ENCODE data around the gene PRKG2.

DNA sequence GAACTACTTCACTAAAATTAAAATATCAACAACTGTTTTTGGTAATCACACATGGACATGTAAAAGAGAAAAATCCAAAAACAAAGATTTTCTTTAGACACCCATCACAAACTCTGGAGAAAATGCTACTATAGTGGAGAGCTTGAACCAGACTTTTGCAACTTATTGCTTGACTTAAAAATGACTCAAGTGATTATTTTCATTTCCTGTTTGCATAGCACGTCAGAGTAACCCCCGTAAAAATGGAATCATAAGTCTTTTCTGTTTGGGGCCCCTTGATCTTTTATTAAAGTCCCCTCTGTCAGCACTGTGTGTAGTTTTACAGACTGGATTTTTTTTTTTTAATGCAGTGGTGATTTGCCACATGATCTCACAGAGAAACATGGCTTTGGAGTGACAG is 79.5 kb downstream of the PRKG2 start:
- TF ChIP-seq ZNF384 (IDR thresholded peaks at IDR 0.05; ENCODE audit: borderline replicate concordance, low read depth, low read length) = no peak
- TF ChIP-seq, protein P1, sequence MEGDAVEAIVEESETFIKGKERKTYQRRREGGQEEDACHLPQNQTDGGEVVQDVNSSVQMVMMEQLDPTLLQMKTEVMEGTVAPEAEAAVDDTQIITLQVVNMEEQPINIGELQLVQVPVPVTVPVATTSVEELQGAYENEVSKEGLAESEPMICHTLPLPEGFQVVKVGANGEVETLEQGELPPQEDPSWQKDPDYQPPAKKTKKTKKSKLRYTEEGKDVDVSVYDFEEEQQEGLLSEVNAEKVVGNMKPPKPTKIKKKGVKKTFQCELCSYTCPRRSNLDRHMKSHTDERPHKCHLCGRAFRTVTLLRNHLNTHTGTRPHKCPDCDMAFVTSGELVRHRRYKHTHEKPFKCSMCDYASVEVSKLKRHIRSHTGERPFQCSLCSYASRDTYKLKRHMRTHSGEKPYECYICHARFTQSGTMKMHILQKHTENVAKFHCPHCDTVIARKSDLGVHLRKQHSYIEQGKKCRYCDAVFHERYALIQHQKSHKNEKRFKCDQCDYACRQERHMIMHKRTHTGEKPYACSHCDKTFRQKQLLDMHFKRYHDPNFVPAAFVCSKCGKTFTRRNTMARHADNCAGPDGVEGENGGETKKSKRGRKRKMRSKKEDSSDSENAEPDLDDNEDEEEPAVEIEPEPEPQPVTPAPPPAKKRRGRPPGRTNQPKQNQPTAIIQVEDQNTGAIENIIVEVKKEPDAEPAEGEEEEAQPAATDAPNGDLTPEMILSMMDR (IDR thresholded peaks at IDR 0.05 in 2 of 3, conservative IDR thresholded peaks at IDR 0.05 in 1 of 3; ENCODE audit: control insufficient read depth in 2 of 3, extremely low read depth in 1 of 3, insufficient read depth in 1 of 3, low read depth in 3 of 3, low read length in 3 of 3) = no peak
- no peak for TF ChIP-seq BRCA1 (IDR thresholded peaks at IDR 0.05; ENCODE audit: low read depth, low read length)
- no peak for TF ChIP-seq EP300 (IDR thresholded peaks at IDR 0.05; ENCODE audit: borderline replicate concordance in 1 of 2, control insufficient read depth in 1 of 2, low read depth in 2 of 2, low read length in 2 of 2)
- TF ChIP-seq RB1 (IDR thresholded peaks at IDR 0.05; ENCODE audit: borderline replicate concordance) = no peak
- no peak for TF ChIP-seq ZSCAN29 (IDR thresholded peaks at IDR 0.05)
- TF ChIP-seq RBBP5 (conservative IDR thresholded peaks at IDR 0.05) = no peak
- no peak for TF ChIP-seq REST (IDR thresholded peaks at IDR 0.05; ENCODE audit: low read depth, low read length)
- TF ChIP-seq ZNF207 (IDR thresholded peaks at IDR 0.05; ENCODE audit: borderline replicate concordance) = no peak
